Measurements from ENCODE around the gene FGGY.

DNA sequence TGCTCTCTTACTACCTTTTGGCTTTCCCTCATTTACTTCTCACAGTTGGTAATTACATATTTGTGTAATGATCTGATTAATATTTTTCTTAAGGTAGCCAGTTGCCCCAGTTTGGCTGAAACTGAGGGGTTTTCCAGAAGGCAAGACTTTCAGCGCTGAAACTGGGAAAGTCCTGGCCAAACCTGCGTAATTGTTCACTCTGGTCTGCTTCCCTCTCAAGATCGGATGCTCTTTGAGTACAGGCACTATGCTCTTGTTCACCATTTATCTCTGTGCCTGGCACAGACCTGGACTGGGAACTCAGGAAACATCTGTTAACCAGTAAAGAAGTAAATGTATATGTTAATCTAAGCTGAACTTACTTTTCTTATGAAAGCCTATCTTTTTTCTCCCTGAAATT lies 308.3 kb downstream of the FGGY start:
- TF ChIP-seq CTCF (IDR thresholded peaks at IDR 0.05; ENCODE audit: low read depth, low read length) (no peak), POLR2A (IDR thresholded peaks at IDR 0.05; ENCODE audit: extremely low read depth, insufficient read length) (no peak), MYC (IDR thresholded peaks at IDR 0.05; ENCODE audit: low read depth, low read length) (no peak)
- TF ChIP-seq, protein P1, sequence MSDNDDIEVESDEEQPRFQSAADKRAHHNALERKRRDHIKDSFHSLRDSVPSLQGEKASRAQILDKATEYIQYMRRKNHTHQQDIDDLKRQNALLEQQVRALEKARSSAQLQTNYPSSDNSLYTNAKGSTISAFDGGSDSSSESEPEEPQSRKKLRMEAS (IDR thresholded peaks at IDR 0.05; ENCODE audit: low read depth, low read length), result no peak
